NCI-H748 (cell line): Measurements from ENCODE around the gene TMEM87A.
"Not testable (repeated sequence)": the region's sequence is repeated elsewhere in the genome, so short reads cannot be mapped to it uniquely, and the experiment has no call there.

ENCODE experiments used
- DNase-seq: peaks from one replicate; lab custom pipeline; 2025; ENCODE audit not compliant: unreplicated experiment; lab: John Stamatoyannopoulos, UW

TMEM87A gene, protein sequence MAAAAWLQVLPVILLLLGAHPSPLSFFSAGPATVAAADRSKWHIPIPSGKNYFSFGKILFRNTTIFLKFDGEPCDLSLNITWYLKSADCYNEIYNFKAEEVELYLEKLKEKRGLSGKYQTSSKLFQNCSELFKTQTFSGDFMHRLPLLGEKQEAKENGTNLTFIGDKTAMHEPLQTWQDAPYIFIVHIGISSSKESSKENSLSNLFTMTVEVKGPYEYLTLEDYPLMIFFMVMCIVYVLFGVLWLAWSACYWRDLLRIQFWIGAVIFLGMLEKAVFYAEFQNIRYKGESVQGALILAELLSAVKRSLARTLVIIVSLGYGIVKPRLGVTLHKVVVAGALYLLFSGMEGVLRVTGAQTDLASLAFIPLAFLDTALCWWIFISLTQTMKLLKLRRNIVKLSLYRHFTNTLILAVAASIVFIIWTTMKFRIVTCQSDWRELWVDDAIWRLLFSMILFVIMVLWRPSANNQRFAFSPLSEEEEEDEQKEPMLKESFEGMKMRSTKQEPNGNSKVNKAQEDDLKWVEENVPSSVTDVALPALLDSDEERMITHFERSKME

DNA sequence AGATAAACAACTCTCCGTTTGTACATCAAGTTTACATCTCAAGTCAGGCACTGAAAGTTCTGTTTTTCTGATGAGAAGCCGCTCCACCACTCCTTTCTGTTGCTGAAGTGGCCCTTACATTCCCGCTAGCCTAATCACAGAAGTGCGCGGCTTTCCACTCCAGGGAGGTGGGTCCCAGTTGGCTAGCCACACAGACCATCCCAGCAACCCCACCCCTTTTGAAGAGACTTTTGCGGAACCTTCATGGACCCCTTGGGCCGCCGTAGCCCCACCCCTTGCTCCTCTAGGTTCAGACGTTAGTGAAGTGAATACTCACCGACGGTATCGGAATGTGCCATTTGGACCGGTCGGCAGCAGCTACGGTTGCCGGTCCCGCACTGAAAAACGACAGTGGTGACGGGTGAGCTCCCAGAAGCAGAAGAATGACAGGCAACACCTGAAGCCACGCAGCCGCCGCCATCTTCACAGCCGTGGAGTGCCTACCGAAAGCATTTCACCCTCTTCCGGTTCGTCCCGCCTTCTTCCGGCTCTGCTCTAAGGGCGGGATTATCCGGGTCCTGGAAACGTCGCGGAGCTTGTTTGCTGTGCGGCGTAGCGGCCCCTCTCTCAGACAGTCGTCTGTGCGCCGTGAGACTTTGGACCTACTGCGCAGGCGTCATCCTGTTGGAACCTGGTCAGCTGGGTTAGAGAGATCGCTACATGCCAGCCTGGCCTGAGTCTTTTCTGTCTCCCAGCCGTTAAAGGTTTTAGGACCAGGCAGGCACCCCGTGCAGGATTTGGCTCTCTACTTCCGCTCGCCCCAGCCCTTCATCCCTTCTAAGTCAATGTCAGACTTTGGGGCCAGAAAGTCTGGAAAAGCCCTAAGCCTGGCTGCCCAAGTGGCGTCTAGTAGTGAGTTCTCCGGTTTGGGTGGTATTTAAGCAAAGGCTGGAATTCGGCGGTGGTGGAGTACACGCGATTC lies at the start of gene TMEM87A, which contains the start of gene GANC:
Gene TMEM87A, minus strand, starts transcription at position 495 of the 961 bp plus-strand sequence. Its CDS starts 35 bp downstream, at position 460.
Gene GANC, plus strand, starts transcription at position 263 of the 961 bp plus-strand sequence. CDS start 1,281 bp downstream, outside the sequence.
- DNase-seq = peak; percentile 97

DNA sequence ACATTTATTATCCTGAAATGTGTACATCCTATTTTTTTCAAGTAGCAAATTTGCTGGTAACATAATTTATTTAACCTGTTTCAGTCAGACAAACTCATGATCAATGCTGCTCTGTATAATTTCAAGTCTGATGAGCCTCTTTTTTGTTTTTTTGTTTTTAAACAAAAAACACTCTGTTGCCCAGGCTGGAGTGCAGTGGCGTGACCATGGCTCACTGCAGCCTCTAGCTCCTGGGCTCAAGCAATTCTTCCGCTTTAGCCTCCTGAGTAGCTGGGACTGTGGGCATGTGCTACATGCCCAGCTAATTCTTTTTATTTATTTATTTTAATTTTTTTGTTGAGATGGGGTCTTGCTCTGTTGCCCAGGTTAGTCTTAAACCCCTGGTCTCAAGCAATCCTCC lies 46.0 kb upstream of the TMEM87A start:
- DNase-seq = no peak

DNA sequence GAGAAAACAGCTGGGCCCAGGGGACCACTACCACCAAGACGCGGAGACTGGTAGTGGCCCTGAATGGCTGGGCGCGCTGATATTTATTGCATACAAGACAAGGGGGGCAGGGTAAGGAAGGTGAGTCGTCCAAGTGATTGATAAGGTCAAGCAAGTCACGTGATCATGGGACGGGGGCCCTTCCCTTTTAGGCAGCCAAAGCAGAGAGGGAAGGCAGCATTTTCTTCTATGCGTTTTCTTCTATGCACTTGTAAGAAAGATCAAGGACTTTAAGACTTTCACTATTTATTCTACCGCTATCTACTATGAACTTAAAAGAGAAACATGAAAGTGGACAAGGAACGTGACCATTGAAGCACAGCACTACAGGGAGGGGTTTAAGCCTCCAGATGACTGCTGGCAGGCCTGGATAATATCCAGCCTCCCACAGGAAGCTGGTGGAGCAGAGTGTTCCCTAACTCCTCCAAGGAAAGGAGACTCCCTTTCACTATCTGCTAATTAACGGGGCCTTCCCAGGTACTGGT lies 43.1 kb upstream of the TMEM87A start:
- DNase-seq = not testable (repeated sequence)

DNA sequence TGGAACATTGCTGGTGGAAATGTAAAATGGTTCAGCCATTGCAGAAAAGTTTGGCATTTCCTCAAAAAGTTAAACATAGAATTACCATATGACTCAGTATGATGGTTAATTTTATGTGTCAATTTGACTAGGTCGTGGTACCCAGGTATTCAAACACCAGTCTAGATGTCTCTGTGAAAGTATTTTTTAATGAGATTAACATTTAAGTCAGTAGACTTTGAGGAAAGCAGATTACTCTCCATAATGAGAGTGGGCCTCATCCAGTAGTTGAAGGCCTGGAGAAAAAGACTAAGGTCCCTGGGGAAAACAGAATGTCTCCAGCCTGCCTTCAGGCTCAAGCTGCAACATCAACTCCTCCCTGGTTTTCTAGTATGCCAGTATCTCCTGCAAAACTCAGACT lies 42.3 kb upstream of the TMEM87A start:
- no peak for DNase-seq

DNA sequence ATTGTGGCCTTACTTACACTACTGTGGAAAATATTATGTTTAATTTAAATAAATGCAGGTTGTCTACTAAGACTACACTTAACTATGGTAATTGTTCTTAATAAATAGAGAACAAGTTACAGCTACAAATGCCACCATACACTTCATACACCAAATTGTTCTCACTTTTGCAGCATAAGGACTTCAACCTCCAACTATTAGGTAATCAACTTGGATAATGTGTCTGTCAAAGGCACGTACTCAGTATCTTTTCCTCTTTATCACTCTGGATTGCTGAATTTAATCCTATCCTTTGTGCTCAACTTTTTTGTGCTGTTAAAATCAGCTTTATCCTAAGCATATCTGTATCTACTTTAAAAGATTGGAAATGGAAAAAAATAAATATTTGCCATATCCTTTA lies 41.6 kb upstream of the TMEM87A start:
- DNase-seq = no peak

DNA sequence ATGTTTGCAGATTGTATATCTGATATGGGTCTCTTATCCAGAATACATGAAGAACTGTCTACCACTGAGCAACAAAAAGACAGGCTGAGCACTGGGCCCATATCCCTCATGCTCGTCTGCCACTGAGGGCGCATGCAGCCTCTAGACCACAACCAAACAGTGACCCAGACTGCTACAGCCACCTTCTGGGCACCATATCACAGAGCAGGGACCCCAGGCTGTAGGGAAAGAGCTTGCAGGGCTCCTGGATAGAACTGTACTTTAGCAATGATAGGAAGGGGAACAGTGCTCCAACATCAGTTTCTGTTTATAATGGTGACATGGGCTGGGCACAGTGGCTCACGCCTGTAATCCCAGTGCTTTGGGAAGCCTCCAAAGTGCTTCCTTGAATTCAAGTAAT lies 40.2 kb upstream of the TMEM87A start:
- DNase-seq = no peak

DNA sequence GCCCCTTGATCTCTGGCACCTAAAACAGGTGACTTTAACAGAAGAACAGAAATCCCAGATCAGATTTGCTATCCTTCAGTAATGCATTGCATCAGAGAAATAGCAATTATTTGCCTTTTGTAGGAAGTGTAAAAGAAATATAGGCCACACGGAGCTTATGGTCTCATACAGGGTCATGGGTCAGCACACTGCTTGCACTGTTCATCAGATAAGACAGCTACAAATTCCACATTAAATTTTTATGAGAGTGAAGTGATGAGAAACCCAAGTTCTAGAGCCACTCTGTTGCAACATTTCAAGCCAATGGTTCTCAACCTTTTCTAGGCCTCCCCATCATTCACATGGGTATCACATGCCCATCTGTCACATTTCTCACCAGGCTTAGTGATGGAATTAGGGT lies 33.4 kb upstream of the TMEM87A start:
- DNase-seq = no peak

DNA sequence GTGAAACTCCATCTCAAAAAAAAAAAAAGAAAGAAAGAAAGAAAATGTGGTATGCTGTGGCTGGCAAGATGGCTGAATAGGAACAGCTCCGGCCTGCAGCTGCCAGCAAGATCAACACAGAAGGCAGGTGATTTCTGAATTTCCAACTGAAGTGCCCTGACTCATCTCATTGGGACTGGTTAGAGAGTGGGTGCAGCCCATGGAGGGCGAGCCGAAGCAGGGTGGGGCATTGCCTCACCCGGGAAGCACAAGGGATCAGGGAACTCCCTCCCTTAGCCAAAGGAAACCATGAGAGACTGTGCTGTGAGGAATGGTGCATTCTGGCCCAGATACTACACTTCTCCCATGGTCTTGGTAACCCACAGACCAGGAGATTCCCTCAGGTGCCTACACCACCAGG lies 27.8 kb upstream of the TMEM87A start:
- DNase-seq = not testable (repeated sequence)

DNA sequence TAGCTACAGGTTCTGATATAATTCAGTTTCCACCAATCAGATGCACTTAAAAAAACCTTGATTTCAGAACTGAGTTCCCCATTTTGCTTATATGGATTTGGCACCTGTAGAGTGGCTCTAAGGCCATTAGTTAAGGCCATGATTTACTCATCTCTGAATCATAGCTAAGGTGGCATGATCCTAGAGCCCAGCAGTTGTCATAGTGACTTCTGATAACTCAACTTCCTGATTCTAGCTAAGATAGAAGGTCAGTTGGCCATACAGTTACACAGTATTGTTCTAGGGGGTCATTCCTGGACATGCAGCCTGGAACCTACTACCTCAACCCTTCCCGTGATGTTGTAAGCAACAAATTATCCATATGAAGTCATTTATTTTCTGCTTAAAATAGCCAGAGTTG lies 15.9 kb upstream of the TMEM87A start:
- DNase-seq = no peak

DNA sequence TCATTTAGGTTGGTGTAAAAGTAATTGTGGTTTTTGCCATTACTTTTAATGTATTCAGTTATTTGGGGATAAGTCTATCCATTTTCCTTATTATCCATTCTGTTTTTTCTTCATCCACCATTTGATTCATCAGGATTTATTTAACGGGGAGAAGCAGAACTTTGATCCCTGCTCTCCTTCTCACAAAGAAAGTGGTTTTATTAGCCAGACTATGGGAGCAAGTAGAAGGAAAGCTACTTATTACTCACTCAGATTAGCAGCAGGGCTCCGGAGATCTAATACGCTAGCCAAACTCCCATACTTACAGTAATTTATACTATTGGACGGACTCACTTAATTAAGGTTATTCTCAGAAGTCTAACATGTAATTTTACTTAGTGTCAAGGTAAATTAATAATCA lies 14.7 kb upstream of the TMEM87A start:
- no peak for DNase-seq

DNA sequence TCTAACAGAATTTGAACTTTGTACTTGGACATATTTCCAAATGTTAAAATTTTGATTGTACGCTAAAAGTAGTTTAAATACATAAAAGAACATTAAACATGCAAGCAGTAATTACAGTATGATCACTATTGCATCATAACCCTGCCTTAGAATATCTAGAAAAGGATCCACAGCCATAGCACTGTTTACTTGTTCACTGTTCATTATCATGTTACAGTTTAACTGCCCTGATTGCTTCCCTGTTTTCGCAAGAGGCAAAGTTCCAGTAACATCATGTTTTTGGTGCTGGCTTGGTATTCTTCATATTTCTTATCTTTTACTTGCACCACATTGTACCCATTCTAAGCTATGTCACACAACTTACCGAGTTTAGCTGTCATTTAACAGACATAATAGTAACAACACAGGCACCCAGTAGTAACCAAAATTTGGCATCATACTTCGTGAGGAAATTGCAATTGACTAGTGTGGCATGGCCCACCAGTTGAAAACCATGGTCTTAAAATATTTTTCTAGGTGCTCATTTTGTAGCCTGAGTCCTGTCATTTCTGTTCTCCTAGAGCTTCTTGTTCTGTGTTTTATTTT lies 13.3 kb upstream of the TMEM87A start:
- DNase-seq = no peak

DNA sequence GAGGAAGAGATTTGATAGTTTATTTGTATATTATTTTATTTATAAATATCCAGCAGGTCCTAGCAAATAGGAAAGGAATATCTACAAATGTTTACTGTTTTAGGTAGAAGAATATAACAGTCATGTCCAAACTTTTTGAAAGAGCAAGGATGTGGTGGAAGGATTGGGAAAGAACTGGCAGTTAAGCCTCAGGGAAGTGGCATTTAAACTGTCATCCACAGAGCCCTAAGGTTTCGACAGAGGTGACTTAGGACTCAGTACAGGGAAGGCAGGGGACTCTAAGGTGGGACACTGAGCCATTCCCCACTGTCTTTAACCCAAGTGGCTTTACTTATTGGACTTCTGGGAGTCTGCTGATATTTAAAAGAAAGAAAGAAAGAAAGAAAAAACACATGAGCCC lies 11.8 kb upstream of the TMEM87A start:
- DNase-seq = no peak

DNA sequence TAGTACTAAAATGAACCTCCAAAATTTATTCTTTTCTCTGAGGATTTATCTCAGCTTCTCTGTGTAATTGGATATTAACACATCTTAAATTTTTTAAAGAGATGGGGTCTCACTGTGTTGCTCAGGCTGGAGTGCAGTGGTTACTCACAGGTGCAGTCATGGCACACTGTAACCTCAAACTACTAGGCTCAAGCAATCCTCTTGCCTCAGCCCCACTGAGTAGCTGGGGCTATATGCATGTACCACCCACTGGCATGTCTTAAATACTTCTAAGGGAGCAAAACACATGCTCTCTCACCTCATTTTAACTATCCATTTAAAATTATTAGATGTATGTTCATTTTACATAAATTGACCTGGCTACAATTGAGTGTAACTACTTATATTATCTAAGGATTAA lies 11.3 kb upstream of the TMEM87A start:
- DNase-seq = no peak

DNA sequence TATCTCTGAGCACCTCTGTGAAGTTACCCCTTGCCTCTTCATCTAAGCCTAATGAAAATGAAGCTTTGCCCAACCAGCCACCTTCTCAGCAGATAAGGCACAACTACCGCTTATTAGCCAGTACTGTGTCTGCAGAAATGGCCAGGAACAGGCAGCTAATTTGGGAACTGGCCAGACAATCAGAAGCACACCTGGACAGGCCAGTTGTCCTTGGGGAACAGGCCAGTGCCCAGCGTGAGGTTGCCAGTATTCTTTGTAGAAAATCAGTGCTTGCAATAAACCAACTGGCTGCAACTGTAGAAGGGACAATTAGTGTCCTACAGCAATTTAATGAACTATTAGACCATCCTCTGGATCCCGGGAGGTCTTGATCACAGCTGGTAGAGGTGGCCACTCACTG lies 10.4 kb upstream of the TMEM87A start:
- DNase-seq = no peak

DNA sequence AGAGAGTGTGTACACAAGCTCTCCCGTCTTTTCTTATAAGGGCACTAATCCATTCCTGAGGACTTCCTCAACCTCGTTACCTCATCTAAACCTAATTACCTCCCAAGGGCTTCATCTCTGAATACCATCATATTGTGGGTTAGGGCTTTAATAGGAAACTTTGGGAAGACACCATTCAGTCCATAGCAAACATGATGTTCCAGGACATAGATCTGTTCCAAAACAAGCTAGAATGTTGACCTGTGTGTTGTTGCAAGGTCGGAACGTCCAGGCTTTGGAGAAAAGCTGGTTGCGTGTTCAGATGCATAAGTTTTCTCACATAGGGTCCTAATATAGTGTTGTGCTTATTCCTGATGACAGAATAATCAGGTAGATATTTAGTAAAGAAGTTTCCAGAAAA lies 9.7 kb upstream of the TMEM87A start:
- DNase-seq = no peak

DNA sequence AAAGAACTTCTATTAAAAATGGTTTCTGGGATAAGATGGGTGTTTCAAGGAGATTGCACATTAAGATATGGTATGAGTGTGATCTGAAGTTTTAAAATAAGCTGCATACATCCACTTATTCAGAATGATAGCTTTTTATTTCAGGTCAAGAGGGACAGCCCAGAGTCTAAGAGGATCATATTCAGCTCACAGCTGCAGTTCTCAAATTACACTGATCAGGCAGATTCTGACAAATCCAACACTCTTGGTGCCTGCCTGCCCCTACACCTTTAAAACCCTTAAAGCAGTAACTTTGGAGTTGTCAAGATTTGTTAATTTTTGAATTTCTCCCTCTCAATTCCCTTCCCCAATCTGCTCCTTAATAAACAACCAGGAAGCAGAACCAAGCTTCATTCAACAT lies 9.1 kb upstream of the TMEM87A start:
- no peak for DNase-seq

DNA sequence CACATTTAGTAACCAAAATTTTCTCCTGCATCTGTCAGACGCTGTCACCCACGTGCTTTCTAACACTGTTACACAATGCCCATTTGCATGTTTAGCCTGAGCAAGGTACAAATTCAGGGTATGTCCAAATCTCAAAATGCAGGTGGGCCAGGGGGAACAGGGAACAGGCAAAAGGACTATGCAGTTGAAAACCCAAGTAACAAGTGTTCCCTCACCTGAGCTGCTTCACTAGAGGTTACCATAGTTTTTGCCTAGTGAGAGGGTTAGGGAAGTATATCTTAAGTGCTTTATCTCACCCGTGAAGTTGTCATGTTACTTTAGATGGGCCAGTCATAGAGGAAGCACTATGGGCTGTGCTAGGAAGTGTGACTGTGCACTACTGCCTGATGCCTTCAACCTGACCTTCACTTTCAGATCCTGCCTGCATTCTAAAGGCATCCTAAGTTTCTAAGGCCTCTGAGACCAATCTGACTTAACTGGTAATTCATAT lies 6.0 kb upstream of the TMEM87A start:
- DNase-seq = no peak

DNA sequence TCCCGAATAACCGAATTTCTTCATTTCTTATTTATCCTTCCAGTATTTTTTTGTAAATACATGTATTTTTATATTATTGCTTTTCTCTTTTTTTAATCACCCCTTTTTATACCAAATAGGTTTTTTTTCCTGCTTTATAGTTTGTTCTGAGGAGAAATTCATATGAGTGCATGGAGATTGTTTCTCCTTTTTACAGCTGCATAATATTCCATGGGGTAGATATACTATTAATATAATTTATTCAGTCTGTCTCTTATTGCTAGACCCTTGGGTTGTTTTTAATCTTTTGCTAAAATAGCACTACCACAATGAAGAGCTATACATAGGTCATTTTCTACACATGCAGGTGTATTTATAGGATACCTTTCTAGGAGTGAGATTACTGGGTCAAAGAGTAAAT lies 3.5 kb upstream of the TMEM87A start:
- DNase-seq = no peak

DNA sequence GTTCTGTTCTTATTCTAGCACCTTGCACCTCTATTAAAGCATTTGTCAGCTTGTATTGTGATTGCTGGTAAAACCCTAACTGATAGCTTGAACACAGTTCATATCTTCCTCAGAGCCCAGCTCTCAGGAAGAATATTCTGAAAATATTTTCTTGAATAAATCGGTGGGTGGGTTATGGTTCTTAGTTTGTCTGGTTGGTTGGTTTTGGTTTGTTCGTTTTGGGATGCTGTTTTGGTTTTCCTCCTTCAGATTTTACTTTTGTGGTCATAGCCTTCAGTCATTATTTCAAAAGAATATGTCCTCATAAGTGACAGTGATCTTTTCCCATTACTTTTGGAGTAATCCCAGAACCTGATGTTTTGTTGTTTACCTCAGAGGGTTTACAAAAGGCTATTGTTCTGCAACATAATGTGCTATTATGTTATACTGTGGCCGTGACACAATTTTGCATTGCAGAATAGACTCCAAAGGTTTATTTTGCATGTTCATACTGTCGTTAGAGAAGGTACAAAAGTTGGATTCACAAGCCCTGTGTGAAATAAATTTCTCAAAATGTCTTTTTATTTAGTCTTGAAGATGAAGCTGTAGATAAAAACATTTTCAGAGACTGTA lies 2.7 kb upstream of the TMEM87A start:
- DNase-seq = no peak

DNA sequence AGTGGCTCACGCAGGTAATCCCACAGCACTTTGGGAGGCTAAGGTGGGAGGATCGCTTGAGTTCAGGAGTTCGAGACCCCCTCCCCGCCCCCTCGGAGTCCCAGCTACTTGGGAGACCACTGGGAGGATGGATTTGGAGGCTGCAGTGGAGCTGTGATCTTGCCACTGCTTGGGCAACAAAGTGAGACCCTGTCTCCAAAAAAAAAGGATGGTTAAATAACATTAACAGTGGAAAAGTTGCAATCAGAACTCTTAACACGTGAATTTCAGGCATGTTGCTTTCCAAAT lies 1.4 kb upstream of the TMEM87A start:
- no peak for DNase-seq
